ENCODE results near the gene NCOA1. TPM values are rescaled to one million over a fixed set of nuclear protein-coding genes. Genes with fewer than 3 reads are reported as not detected.

NCOA1 gene
- total RNA-seq, 2 experiments from 2014 or later = 23.6 to 24.7 TPM

DNA sequence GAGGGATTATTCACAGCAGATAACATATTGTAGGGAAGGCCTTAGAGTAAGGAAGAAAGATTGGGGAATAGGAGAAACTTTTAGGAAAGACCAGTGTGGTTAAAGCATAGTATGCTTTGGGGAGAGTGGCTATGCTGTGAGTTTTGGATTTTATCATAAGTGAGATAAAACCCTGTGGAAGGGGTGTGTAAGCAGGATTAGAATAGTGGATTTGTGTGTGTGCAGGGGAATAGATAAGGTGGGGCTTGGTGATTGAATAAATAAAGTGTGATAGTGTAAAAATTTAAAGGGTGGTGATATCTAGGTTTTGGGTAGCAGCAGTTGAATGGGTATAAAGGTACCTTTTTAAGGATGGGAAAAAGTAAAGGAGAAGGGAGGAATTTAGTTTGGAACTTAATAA lies 137.7 kb downstream of the NCOA1 start:
- Mint-ChIP-seq H3K27ac (no peak overlapping the region), H3K4me1 (no peaks in the 10 kb centered on the region), H3K9me3 (no peaks in the 10 kb centered on the region), H3K36me3 (peaks cover 3% of the 10 kb centered on the region), H3K27me3 (no peaks in the 10 kb centered on the region), H3K4me3 (no peak overlapping the region)
- POLR2A ChIA-PET = interaction anchor here (0.6 kb wide), 1 partner anchor 186 kb away, joined by 5 read pairs; no protein-coding TSS in a partner anchor
- no peak for DNase-seq
- no peak for ATAC-seq (ENCODE audit: low read depth)

DNA sequence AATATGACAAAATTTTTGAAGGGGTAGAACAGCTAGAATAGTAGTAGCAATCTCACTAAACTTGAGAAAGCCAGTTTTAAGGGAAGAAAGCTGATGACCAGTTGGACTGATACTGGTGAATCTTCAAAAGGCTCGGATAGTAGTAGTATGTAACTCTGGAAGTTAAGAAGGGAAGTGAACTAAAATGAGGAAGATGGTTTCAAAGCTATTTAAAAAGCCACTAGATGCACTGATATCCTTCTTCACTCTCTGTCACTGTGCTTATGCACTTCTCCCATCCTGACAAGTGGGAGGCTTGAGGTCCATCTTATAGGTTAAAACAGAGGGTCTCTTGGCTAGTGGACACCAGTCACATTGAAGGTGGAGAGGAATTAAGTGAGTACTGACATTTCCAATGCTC lies 141.1 kb downstream of the NCOA1 start:
- Mint-ChIP-seq H3K4me3 (no peak overlapping the region), H3K4me1 (no peaks in the 10 kb centered on the region), H3K27me3 (no peaks in the 10 kb centered on the region), H3K27ac (no peak overlapping the region), H3K9me3 (no peaks in the 10 kb centered on the region), H3K36me3 (no peaks in the 10 kb centered on the region)
- DNase-seq (no peak), ATAC-seq (ENCODE audit: low read depth) (no peak)
- POLR2A ChIA-PET = no interaction called here

DNA sequence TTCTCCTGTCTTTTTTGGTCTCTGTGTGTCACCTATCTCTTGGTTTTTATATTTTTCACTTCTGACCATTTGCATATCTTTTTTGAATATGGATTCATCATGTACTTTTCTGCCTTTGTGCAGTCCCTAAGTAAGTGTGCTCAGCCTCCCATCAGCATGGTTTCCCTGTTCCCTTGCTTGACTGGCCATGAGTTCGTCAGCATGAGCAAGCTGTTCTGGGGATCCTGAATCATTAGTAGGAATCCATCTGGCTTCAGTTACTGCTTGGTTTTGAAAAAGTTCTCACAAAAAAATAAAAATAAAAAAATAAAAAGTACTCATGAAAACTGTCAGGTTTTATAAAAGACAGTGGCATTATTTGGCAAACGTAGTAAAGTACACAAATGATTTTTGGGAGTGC lies 144.1 kb downstream of the NCOA1 start:
- peaks cover 9% of the 10 kb centered on the region for H3K9me3 Mint-ChIP-seq
- H3K27ac Mint-ChIP-seq = no peak overlapping the region
- H3K27me3 Mint-ChIP-seq = no peaks in the 10 kb centered on the region
- no peak overlapping the region for H3K4me3 Mint-ChIP-seq
- H3K36me3 Mint-ChIP-seq = peaks cover 6% of the 10 kb centered on the region
- ATAC-seq (ENCODE audit: low read depth) = no peak
- DNase-seq = no peak
- no peaks in the 10 kb centered on the region for H3K4me1 Mint-ChIP-seq
- POLR2A ChIA-PET = no interaction called here

DNA sequence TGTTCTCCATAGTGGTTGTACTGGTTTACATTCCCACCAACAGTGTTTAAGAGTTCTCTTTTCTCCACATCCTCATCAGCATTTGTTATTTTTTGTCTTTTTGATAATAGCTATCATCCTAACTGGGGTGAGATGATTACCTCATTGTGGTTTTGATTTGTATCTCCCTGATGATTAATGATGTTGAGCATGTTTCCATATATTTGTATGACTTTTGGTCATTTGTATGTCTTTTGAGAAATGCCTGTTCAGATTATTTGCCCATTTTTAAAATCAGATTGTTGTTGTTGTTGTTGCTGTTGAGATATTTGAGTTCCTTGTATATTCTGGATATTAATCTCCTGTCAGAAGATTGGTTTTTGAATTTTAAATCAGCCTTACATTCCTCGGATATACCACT lies 147.5 kb downstream of the NCOA1 start:
- H3K4me3 Mint-ChIP-seq = no peak overlapping the region
- H3K27ac Mint-ChIP-seq = no peak overlapping the region
- H3K9me3 Mint-ChIP-seq = peaks cover 9% of the 10 kb centered on the region
- no peaks in the 10 kb centered on the region for H3K4me1 Mint-ChIP-seq
- no peak for ATAC-seq (ENCODE audit: low read depth)
- H3K27me3 Mint-ChIP-seq = no peaks in the 10 kb centered on the region
- POLR2A ChIA-PET = interaction anchor here (0.6 kb wide), 2 partner anchors 17 to 279 kb away, joined by 3 to 6 read pairs; no protein-coding TSS in a partner anchor
- DNase-seq = no peak
- peaks cover 6% of the 10 kb centered on the region for H3K36me3 Mint-ChIP-seq

DNA sequence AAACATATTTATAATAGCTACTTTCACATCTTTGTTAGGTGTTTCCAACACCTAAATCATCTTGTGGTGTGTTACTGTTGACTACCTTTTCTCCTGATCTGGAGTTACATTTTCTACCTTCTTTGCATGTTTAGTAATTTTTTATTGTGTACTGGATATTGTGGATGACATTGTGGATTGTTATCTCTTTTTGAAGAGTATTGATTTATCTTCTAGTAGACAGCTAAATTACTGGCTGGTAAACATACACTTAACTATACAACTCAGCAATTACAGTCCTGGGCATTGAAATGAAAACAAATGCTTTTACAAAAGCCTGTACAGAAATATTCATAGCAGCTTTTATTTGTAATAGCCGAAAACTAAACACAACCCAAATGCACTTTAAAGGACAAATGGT lies 151.3 kb downstream of the NCOA1 start:
- peaks cover 9% of the 10 kb centered on the region for H3K9me3 Mint-ChIP-seq
- POLR2A ChIA-PET = no interaction called here
- H3K4me1 Mint-ChIP-seq = no peaks in the 10 kb centered on the region
- H3K36me3 Mint-ChIP-seq = peaks cover 9% of the 10 kb centered on the region
- no peak for DNase-seq
- no peak overlapping the region for H3K4me3 Mint-ChIP-seq
- no peak for ATAC-seq (ENCODE audit: low read depth)
- no peak overlapping the region for H3K27ac Mint-ChIP-seq
- no peaks in the 10 kb centered on the region for H3K27me3 Mint-ChIP-seq

DNA sequence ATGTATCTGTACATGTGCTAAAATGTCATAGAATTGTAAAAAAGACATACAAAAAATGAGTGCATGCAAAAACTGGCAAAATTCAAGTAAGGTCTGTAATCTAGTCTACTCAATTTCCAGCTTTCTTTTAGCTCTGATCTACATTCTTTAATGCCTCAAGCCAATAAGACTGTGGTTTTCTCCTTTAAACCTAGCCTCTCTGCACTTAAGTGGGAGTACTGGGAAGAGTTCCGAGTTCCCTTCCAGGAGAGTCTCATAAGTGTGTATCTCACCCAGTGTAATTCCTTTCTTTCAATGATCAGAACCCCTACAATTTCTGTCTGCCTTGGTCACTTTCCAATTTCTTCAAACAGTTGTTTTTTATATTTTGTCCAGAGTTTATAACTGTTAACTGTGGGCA lies 152.0 kb downstream of the NCOA1 start:
- peaks cover 9% of the 10 kb centered on the region for H3K9me3 Mint-ChIP-seq
- POLR2A ChIA-PET = no interaction called here
- H3K4me1 Mint-ChIP-seq = no peaks in the 10 kb centered on the region
- H3K27me3 Mint-ChIP-seq = no peaks in the 10 kb centered on the region
- H3K36me3 Mint-ChIP-seq = peaks cover 9% of the 10 kb centered on the region
- DNase-seq (no peak), ATAC-seq (ENCODE audit: low read depth) (no peak)
- H3K27ac Mint-ChIP-seq = no peak overlapping the region
- no peak overlapping the region for H3K4me3 Mint-ChIP-seq

DNA sequence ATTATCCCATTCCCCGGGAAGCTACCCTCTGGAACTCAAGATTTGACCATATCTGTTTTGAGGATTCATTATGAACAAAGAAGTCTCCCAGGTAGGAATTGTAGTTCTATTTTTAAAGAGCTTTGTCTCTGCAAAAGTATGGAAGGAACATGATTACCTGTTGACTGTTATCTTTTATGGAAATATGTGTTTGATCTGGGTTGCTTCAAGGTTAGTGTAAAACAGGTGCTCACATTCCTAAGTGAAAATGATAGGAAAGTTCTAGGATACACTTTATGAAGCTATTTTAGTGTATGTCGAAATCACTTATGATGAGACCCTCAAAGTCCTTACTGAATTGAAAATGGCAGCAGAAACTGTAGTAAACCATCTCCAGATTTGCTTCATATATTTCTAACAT lies 153.0 kb downstream of the NCOA1 start:
- Mint-ChIP-seq H3K27me3 (no peaks in the 10 kb centered on the region), H3K9me3 (no peaks in the 10 kb centered on the region), H3K4me3 (no peak overlapping the region), H3K27ac (no peak overlapping the region), H3K36me3 (peaks cover 3% of the 10 kb centered on the region), H3K4me1 (no peaks in the 10 kb centered on the region)
- POLR2A ChIA-PET = no interaction called here
- no peak for ATAC-seq (ENCODE audit: low read depth)
- DNase-seq = no peak

DNA sequence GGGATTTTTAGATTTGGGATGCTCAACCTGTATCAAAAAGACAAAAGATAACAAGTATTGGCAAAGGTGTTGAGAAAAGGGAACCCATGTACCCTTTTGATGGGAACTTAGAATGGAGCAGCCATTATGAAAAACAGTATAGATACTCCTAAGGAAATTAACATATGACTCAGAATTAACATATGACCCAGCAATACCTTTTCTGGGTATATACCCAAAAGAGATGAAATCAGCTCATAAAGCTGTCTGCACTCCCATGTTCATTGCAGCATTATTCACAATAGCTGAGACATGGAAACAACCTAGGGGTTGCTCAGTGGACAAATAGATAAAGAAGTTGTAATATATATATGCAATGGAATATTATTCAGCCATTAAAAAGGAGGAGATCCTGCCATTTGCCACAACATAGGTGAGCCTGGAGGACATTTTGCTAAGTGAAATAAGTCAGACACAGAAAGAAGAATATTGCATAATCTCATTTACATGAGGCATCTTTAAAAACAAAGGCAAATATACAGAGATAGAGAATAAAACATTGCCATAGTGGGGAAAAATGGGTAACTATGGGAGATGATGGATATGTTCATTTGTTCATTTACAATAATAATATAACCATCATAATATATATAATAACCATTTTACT lies 160.1 kb downstream of the NCOA1 start:
- Mint-ChIP-seq H3K27ac (no peak overlapping the region), H3K4me3 (no peak overlapping the region), H3K4me1 (no peaks in the 10 kb centered on the region), H3K27me3 (no peaks in the 10 kb centered on the region), H3K36me3 (peaks cover 4% of the 10 kb centered on the region), H3K9me3 (peaks cover 1% of the 10 kb centered on the region)
- POLR2A ChIA-PET = no interaction called here
- DNase-seq (no peak), ATAC-seq (ENCODE audit: low read depth) (no peak)

DNA sequence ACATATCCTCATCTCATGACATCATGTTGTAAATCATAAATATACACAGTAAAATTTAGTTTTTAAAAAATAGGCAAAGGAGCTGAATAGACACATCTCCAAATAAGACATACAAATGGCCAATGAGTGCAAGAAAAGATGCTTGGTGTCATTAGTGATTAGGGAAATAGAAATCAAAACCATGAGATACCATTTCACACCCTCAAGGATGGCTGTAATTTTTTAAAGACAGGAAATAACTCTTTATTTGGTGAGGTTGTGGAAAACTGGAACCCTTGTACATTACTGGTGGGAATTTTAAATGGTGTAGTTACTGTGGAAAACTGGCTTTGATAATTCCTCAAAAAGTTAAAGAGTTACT lies 160.6 kb downstream of the NCOA1 start:
- Mint-ChIP-seq H3K27ac (no peak overlapping the region), H3K27me3 (no peaks in the 10 kb centered on the region), H3K36me3 (peaks cover 4% of the 10 kb centered on the region), H3K4me3 (no peak overlapping the region), H3K4me1 (no peaks in the 10 kb centered on the region), H3K9me3 (peaks cover 1% of the 10 kb centered on the region)
- ATAC-seq (ENCODE audit: low read depth) = no peak
- POLR2A ChIA-PET = no interaction called here
- no peak for DNase-seq

DNA sequence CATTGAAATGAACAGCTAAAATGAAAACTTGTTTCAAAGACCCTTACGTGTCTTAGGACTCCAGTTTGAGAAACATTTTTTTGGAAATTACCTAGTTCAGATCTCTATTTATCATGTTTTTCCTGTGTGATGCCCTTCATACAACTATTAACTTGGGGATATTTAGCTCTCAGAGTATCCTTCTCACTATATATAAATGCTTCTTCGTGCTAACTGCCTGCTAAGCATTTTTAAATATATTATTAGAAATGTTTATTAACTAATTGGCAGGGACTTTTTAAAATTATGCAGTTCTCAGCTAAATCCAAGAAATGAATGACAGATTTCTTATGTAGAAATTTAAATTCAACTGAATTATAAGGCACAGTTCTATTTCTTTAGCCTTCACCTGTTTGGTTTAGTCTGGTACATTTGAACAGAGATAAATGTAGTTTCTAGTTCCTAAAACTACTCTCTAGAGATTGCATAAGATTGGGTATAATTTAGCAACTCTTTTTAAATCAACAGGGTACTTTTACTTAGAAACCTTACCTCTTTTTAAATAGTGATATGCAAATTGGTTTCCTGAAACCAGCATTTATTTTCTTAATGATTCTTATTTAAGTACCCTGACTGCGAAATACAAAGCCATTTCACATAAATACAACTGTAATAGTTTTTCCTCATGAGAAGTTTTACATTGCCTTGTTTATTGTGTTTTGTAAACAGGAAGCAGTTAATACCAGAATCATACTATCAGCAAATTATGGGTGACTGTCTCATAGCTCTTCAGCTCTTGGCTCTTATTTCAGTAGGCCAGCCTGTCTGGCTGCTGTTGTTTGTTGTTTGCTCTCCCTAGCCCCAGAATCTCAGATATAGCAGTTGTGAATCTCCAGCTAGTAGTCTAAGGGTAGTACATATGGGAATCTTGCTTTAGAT lies 161.5 kb downstream of the NCOA1 start:
- H3K27ac Mint-ChIP-seq = no peak overlapping the region
- POLR2A ChIA-PET = no interaction called here
- ATAC-seq (ENCODE audit: low read depth) (no peak), DNase-seq (no peak)
- peaks cover 4% of the 10 kb centered on the region for H3K36me3 Mint-ChIP-seq
- H3K4me1 Mint-ChIP-seq = no peaks in the 10 kb centered on the region
- H3K9me3 Mint-ChIP-seq = peaks cover 1% of the 10 kb centered on the region
- no peak overlapping the region for H3K4me3 Mint-ChIP-seq
- no peaks in the 10 kb centered on the region for H3K27me3 Mint-ChIP-seq

DNA sequence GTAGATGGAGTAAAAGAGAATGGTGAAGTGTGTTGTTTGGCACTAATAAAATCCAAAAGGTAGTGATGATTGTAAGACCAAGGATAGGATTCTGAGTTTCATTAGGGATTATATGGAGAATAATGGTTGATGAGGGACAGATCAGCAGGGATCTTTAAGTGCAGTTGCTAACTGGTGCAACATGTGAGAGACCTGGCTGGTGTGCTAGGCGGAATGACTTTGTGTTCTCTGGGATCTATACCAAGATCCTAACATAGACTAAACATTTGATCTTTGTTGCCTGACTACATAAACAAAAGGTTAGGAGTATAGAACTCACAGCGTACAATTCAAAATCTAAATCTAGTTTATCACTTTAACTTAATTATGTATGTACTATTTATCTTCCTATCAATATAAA lies 166.8 kb downstream of the NCOA1 start:
- H3K27ac Mint-ChIP-seq = no peak overlapping the region
- H3K27me3 Mint-ChIP-seq = no peaks in the 10 kb centered on the region
- POLR2A ChIA-PET = no interaction called here
- DNase-seq (no peak), ATAC-seq (ENCODE audit: low read depth) (no peak)
- H3K9me3 Mint-ChIP-seq = no peaks in the 10 kb centered on the region
- H3K36me3 Mint-ChIP-seq = peaks cover 4% of the 10 kb centered on the region
- no peak overlapping the region for H3K4me3 Mint-ChIP-seq
- H3K4me1 Mint-ChIP-seq = no peaks in the 10 kb centered on the region

DNA sequence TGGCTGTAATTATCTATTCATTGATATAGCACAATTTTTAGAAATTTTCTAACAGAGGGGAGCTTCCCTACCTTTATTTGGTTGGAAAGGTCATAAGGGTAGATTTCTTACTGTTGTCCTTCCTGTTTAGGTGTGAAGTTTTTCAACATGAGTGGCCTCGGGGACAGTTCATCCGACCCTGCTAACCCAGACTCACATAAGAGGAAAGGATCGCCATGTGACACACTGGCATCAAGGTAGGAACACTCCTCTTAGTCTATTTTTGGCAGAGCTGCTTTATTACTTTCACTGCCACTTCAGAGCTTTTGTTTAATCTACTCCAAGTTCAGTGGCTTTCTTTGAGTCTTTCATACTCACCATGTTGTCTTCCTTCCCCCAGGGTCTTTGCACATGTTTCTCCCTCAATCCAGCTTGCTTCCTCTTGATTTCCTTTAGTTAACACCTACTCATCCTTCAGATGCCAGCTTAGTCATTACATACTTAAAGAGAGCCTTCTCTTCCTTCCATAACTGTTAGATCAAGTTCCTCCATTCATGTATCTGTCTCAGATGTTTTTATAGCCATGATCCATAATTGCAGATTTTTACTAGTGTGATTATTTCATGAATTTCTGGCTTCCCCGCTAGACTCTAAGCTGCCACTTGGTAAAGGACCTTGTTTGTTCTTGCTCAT lies 167.6 kb downstream of the NCOA1 start:
- ATAC-seq (ENCODE audit: low read depth) (no peak), DNase-seq (no peak)
- Mint-ChIP-seq H3K27me3 (no peaks in the 10 kb centered on the region), H3K36me3 (peaks cover 4% of the 10 kb centered on the region), H3K4me3 (no peak overlapping the region), H3K4me1 (no peaks in the 10 kb centered on the region), H3K27ac (no peak overlapping the region), H3K9me3 (no peaks in the 10 kb centered on the region)
- POLR2A ChIA-PET = no interaction called here

DNA sequence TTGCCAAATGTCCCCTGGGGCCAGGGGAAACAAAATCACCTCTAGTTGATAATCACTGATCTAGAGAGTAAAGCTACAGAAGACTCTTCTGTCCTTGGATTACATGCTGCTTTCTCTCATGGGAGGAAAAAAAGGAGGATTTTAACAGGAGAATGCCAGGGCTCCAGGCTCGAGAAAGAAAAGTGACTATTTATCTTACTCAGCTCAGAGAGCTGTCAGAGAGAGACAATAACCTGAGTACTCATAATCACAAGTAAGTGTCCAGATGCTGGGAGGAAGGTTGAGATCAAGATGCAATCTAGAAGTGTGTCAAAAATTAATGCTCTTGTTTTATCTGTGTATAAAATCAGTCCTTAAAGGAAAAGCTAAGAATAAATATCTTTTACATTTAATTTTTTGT lies 168.8 kb downstream of the NCOA1 start:
- DNase-seq (no peak), ATAC-seq (ENCODE audit: low read depth) (no peak)
- no peaks in the 10 kb centered on the region for H3K4me1 Mint-ChIP-seq
- H3K9me3 Mint-ChIP-seq = no peaks in the 10 kb centered on the region
- H3K4me3 Mint-ChIP-seq = no peak overlapping the region
- no peaks in the 10 kb centered on the region for H3K27me3 Mint-ChIP-seq
- H3K27ac Mint-ChIP-seq = no peak overlapping the region
- peaks cover 4% of the 10 kb centered on the region for H3K36me3 Mint-ChIP-seq
- POLR2A ChIA-PET = no interaction called here

DNA sequence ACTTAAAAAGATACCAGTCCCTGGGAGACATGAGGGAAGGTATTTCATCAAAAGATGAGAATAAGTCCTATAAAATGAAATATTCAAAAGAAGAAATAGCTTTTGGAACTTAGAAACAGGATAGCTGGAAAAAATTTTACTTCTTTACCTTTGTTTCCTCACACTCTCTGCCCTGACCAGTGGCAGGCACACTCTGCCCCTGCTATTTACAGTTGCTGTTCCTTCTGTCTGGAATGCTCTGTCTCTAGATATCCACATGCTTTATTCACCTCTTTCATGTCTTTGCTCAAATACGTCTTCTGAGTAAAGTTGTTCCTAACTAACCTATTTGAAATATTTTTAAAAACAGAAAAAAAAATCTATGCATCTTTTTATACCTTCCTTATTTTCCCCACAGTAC lies 176.5 kb downstream of the NCOA1 start:
- no peak for DNase-seq
- ATAC-seq (ENCODE audit: low read depth) = no peak
- Mint-ChIP-seq H3K4me3 (no peak overlapping the region), H3K27ac (no peak overlapping the region), H3K36me3 (peaks cover 3% of the 10 kb centered on the region), H3K27me3 (no peaks in the 10 kb centered on the region), H3K4me1 (peaks cover 1% of the 10 kb centered on the region), H3K9me3 (no peaks in the 10 kb centered on the region)
- POLR2A ChIA-PET = no interaction called here

All from activated naive CD8-positive, alpha-beta T cell treated with anti-CD3 and anti-CD28 coated beads, Interleukin-2, amount 10 ng/mL, durations not matched to agents 7 days and 5 days (primary cell).